Neural crest cell (in vitro differentiated cells): Measurements from ENCODE around the gene KBTBD3. TPM values are rescaled to one million over a fixed set of nuclear protein-coding genes. Genes with fewer than 3 reads are reported as not detected.

Source experiments
- DNase-seq: peaks from one replicate; pipeline ENCODE4 v3.0.0; 2021; ENCODE audit warnings: low read depth, mixed read lengths, low spot score
- H3K27ac Mint-ChIP-seq: one replicate; pipeline ENCODE4 v1.8.0; 2021; ENCODE audit warnings: mild to moderate bottlenecking, mixed read lengths; ENCODE audit not compliant: unreplicated experiment
- H3K27me3 Mint-ChIP-seq: 2 replicates; pipeline ENCODE4 v1.8.0; 2021; ENCODE audit warnings: low read depth, mild to moderate bottlenecking, mixed read lengths
- H3K36me3 Mint-ChIP-seq: 2 replicates; pipeline ENCODE4 v1.8.0; 2021; ENCODE audit warnings: low read depth, mild to moderate bottlenecking, mixed read lengths
- H3K4me1 Mint-ChIP-seq: 2 replicates; pipeline ENCODE4 v1.8.0; 2021; ENCODE audit warnings: mixed read lengths
- H3K4me3 Mint-ChIP-seq: one replicate; pipeline ENCODE4 v1.8.0; 2021; ENCODE audit warnings: mild to moderate bottlenecking, mixed read lengths
- H3K9me3 Mint-ChIP-seq: 2 replicates; pipeline ENCODE4 v1.8.0; 2021; ENCODE audit warnings: mixed read lengths
- CTCF ChIP-seq: fragments of 200-600 bp; sonication (generic); conservative IDR thresholded peaks from 2 replicates; pipeline ENCODE4 v1.5.0; 2021; ENCODE audit warnings: antibody characterized with exemption, mild to moderate bottlenecking
- total RNA-seq: library from RNA; stranded (reverse); gene quantifications from 2 replicates; pipeline ENCODE4 v1.2.1, GENCODE V29; 2021

KBTBD3 gene
- total RNA-seq, 1 donor from 2014 or later: 5.1 TPM

GRCh38 chr11:106072804-106073203 is 4.3 kb downstream of the KBTBD3 start:
- no peak overlapping the region for H3K27ac Mint-ChIP-seq
- no peak overlapping the region for H3K4me3 Mint-ChIP-seq
- TF ChIP-seq CTCF: no peak
- DNase-seq: no peak
- H3K36me3 Mint-ChIP-seq: no peaks in the 10 kb centered on the region
- H3K27me3 Mint-ChIP-seq: no peaks in the 10 kb centered on the region
- peaks cover 3% of the 10 kb centered on the region for H3K9me3 Mint-ChIP-seq
- peaks cover 15% of the 10 kb centered on the region for H3K4me1 Mint-ChIP-seq

GRCh38 chr11:106070606-106071005 is 6.5 kb downstream of the KBTBD3 start:
- H3K27me3 Mint-ChIP-seq: no peaks in the 10 kb centered on the region
- no peaks in the 10 kb centered on the region for H3K36me3 Mint-ChIP-seq
- no peak overlapping the region for H3K27ac Mint-ChIP-seq
- peaks cover 3% of the 10 kb centered on the region for H3K4me1 Mint-ChIP-seq
- no peak for TF ChIP-seq CTCF
- no peak overlapping the region for H3K4me3 Mint-ChIP-seq
- H3K9me3 Mint-ChIP-seq: peaks cover 3% of the 10 kb centered on the region
- no peak for DNase-seq

- no peak overlapping the region for H3K4me3 Mint-ChIP-seq
- no peak for DNase-seq
Measured at GRCh38 chr11:106063009-106063408, 14.1 kb downstream of the KBTBD3 start.

GRCh38 chr11:106061954-106062949 is 14.9 kb downstream of the KBTBD3 start:
- TF ChIP-seq CTCF: no peak
- Mint-ChIP-seq H3K4me3 (no peak overlapping the region), H3K9me3 (peaks cover 5% of the 10 kb centered on the region), H3K36me3 (peaks cover 2% of the 10 kb centered on the region), H3K4me1 (peaks cover 12% of the 10 kb centered on the region), H3K27ac (no peak overlapping the region), H3K27me3 (no peaks in the 10 kb centered on the region)
- no peak for DNase-seq

More at GRCh38 chr11:106063009-106063408, 14.1 kb downstream of the KBTBD3 start:
- Mint-ChIP-seq H3K27me3 (no peaks in the 10 kb centered on the region), H3K36me3 (no peaks in the 10 kb centered on the region), H3K27ac (no peak overlapping the region), H3K4me1 (peaks cover 12% of the 10 kb centered on the region), H3K9me3 (peaks cover 3% of the 10 kb centered on the region)
- no peak for TF ChIP-seq CTCF

- Mint-ChIP-seq H3K27me3 (no peaks in the 10 kb centered on the region), H3K4me3 (no peak overlapping the region), H3K9me3 (peaks cover 5% of the 10 kb centered on the region), H3K27ac (no peak overlapping the region), H3K4me1 (peaks cover 12% of the 10 kb centered on the region), H3K36me3 (peaks cover 2% of the 10 kb centered on the region)
- no peak for DNase-seq
- TF ChIP-seq CTCF: no peak
Measured at GRCh38 chr11:106061249-106061784, 15.8 kb downstream of the KBTBD3 start.
